PC-3 (cell line): ENCODE measurements around the gene COQ8A.

Experiments
- CTCF ChIP-seq: fragments of 300-600 bp; sonication (generic); conservative IDR thresholded peaks from 2 replicates; pipeline ENCODE4 v1.5.1; 2017; ENCODE audit warnings: antibody characterized with exemption, low read depth, mild to moderate bottlenecking, low read length
- EZH2 ChIP-seq: fragments of 300-600 bp; sonication (generic); IDR thresholded peaks from one replicate; pipeline ENCODE4 v1.6.1; 2017; ENCODE audit warnings: antibody characterized with exemption, mild to moderate bottlenecking, low read length; ENCODE audit not compliant: unreplicated experiment

- no peak for TF ChIP-seq CTCF
- no peak for TF ChIP-seq EZH2
Observed at GRCh38 chr1:226985839-226986463, 45.9 kb downstream of the COQ8A start.
